GM23338 (cell line): ENCODE measurements around the gene RAB25. TPM values are rescaled to one million over a fixed set of nuclear protein-coding genes. Genes with fewer than 3 reads are reported as not detected.

Experiments used
- ATAC-seq: fragments of 200-7000 bp; cut with Tn5 transposase; 3 replicates; pipeline ENCODE4 v1.9.1; 2020
- DNase-seq: peaks from one replicate; pipeline ENCODE4 v3.0.0-alpha.2; 2015; ENCODE audit warnings: low spot score
- H2AFZ ChIP-seq: fragments of 200-600 bp; sonication (generic); 2 replicates; pipeline ENCODE4 v1.8.0; 2016; ENCODE audit warnings: antibody characterized with exemption, mild to moderate bottlenecking, moderate library complexity
- H3F3A ChIP-seq: fragments of 200-600 bp; sonication (generic); replicated peaks from 2 replicates; pipeline ENCODE4 v1.8.0; 2017; ENCODE audit warnings: antibody characterized with exemption, mixed run types, low read depth
- H3K27ac ChIP-seq: fragments of 200-600 bp; sonication (generic); 2 replicates; pipeline ENCODE4 v1.6.1; 2016; ENCODE audit warnings: low read depth
- H3K27me3 ChIP-seq: fragments of 200-600 bp; sonication (generic); 2 replicates; pipeline ENCODE4 v1.8.0; 2016; ENCODE audit warnings: mild to moderate bottlenecking, mixed run types, moderate library complexity; ENCODE audit not compliant: insufficient read depth
- H3K36me3 ChIP-seq: fragments of 200-600 bp; sonication (generic); 2 replicates; pipeline ENCODE4 v1.8.0; 2016; ENCODE audit warnings: mild to moderate bottlenecking; ENCODE audit not compliant: insufficient read depth
- H3K4me1 ChIP-seq: fragments of 200-600 bp; sonication (generic); 2 replicates; pipeline ENCODE4 v1.8.0; 2016; ENCODE audit warnings: mild to moderate bottlenecking, moderate library complexity; ENCODE audit not compliant: insufficient read depth
- H3K4me2 ChIP-seq: fragments of 200-600 bp; sonication (generic); 2 replicates; pipeline ENCODE4 v1.7.1; 2017; ENCODE audit warnings: mixed run types
- H3K4me3 ChIP-seq: fragments of 200-600 bp; sonication (generic); 2 replicates; pipeline ENCODE4 v1.6.1; 2016; ENCODE audit warnings: mixed run types
- H3K79me2 ChIP-seq: fragments of 200-600 bp; sonication (generic); replicated peaks from 2 replicates; pipeline ENCODE4 v1.8.0; 2017; ENCODE audit warnings: mild to moderate bottlenecking; ENCODE audit not compliant: insufficient read depth
- H3K9me2 ChIP-seq: fragments of 200-600 bp; sonication (generic); 2 replicates; pipeline ENCODE4 v1.8.0; 2017; ENCODE audit not compliant: insufficient read depth
- H4K20me1 ChIP-seq: fragments of 200-600 bp; sonication (generic); replicated peaks from 2 replicates; pipeline ENCODE4 v1.8.0; 2017; ENCODE audit warnings: mild to moderate bottlenecking; ENCODE audit not compliant: insufficient read depth
- H3K27ac Mint-ChIP-seq: 2 replicates; pipeline ENCODE4 v1.8.0; 2020; ENCODE audit warnings: inconsistent platforms, mild to moderate bottlenecking, moderate library complexity, mixed read lengths
- H3K27me3 Mint-ChIP-seq: 3 replicates; pipeline ENCODE4 v1.8.0; 2022; ENCODE audit warnings: low read depth, mild to moderate bottlenecking, moderate library complexity, mixed read lengths, inconsistent platforms; ENCODE audit not compliant: insufficient read depth, poor library complexity
- H3K36me3 Mint-ChIP-seq: 3 replicates; pipeline ENCODE4 v1.8.0; 2021; ENCODE audit warnings: low read depth, mild to moderate bottlenecking, inconsistent platforms, moderate library complexity, mixed read lengths
- H3K4me1 Mint-ChIP-seq: 3 replicates; pipeline ENCODE4 v1.8.0; 2020; ENCODE audit warnings: mild to moderate bottlenecking, inconsistent platforms, mixed read lengths
- H3K4me3 Mint-ChIP-seq: 3 replicates; pipeline ENCODE4 v1.8.0; 2021; ENCODE audit warnings: moderate library complexity, mild to moderate bottlenecking, inconsistent platforms, mixed read lengths
- H3K9me3 Mint-ChIP-seq: 3 replicates; pipeline ENCODE4 v1.8.0; 2020; ENCODE audit warnings: moderate library complexity, mild to moderate bottlenecking, inconsistent platforms, mixed read lengths
- CREB1 ChIP-seq: fragments of 250-450 bp; sonication (Bioruptor Pico); IDR thresholded peaks from 2 replicates; pipeline ENCODE4 v1.5.0; 2020; ENCODE audit warnings: low read depth, mild to moderate bottlenecking, moderate library complexity
- EZH2phosphoT487 ChIP-seq: fragments of 200-600 bp; sonication (generic); IDR thresholded peaks from one replicate; pipeline ENCODE4 v1.8.1; 2018; ENCODE audit warnings: antibody characterized with exemption; ENCODE audit not compliant: unreplicated experiment
- JUNB ChIP-seq: IDR thresholded peaks from one replicate; pipeline ENCODE4 v1.6.1; 2016; ENCODE audit warnings: antibody characterized with exemption; ENCODE audit not compliant: unreplicated experiment
- NANOG ChIP-seq: IDR thresholded peaks from 2 replicates; pipeline ENCODE4 v1.6.1; 2016; ENCODE audit warnings: antibody characterized with exemption, borderline replicate concordance
- POLR2AphosphoS5 ChIP-seq: IDR thresholded peaks from 2 replicates; pipeline ENCODE4 v1.6.1; 2016; ENCODE audit warnings: antibody characterized with exemption, low read depth
- STAT1 ChIP-seq: IDR thresholded peaks from one replicate; pipeline ENCODE4 v1.6.1; 2016; ENCODE audit warnings: antibody characterized with exemption; ENCODE audit not compliant: unreplicated experiment
- ZNF114 ChIP-seq: fragments of 250-450 bp; sonication (Bioruptor Pico); IDR thresholded peaks from 2 replicates; pipeline ENCODE4 v1.5.0; 2020; ENCODE audit warnings: mild to moderate bottlenecking, moderate library complexity
- ZNF331 ChIP-seq: fragments of 250-450 bp; sonication (Bioruptor Pico); IDR thresholded peaks from 2 replicates; pipeline ENCODE4 v1.5.0; 2020; ENCODE audit warnings: low read depth, mild to moderate bottlenecking, moderate library complexity
- polyA plus RNA-seq: library from polyadenylated mRNA; unstranded; fragments of >200 nt; fragmentation: Nextera tagmentation; extraction: Ambion mirVana; gene quantifications from 2 replicates; pipeline ENCODE4 v1.2.1, GENCODE V29; 2016
- total RNA-seq: library from RNA; depleted of rRNA; stranded (reverse); fragments of >200 nt; shearing (Covaris generic); gene quantifications from 2 replicates; pipeline ENCODE4 v1.2.3, GENCODE V29; 2014
- TF ChIP-seq, protein P1 (sequence below): IDR thresholded peaks from 2 replicates; pipeline ENCODE4 v1.6.1; 2016; ENCODE audit warnings: antibody characterized with exemption
- TF ChIP-seq, protein P2 (sequence below): IDR thresholded peaks from one replicate; pipeline ENCODE4 v1.6.1; 2018; ENCODE audit warnings: antibody characterized with exemption; ENCODE audit not compliant: unreplicated experiment
- TF ChIP-seq, protein P3 (sequence below), 2 experiments: fragments of 200-600 bp in 1 of 2; sonication (generic) in 1 of 2; conservative IDR thresholded peaks; 2 replicates each; pipeline versions ENCODE4 v1.5.1 to v1.6.1; 2016 to 2017; ENCODE audit warnings: antibody characterized with exemption in 2 of 2, low read depth in 2 of 2, mild to moderate bottlenecking in 2 of 2, moderate library complexity in 1 of 2
- TF ChIP-seq, protein P4 (sequence below): fragments of 250-450 bp; sonication (Bioruptor Pico); IDR thresholded peaks from 2 replicates; pipeline ENCODE4 v1.5.0; 2020; ENCODE audit warnings: mild to moderate bottlenecking, moderate library complexity

RAB25 gene
- total and polyA plus RNA-seq, 2 experiments from 2014 or later, result 30.0 to 42.7 TPM

DNA sequence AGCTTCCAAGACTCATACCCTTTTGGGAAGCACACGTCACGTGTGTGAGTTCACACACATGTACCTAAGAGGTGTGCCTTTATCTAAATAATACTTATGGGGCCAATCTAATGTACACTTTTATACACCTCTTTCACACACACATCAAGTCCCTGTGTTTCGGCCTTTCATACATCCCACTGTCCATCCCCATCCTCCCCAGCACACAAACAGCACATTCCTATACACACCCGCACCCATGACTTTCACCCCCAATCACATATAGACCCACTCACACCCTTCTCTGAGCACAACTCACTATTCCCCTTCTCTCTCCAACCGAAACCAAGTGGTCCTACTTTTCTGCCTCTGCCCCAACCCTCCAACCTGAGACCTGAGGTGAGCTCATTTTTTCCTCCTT is 17.8 kb downstream of the RAB25 start:
- H3K27me3 ChIP-seq, result no peaks in the 10 kb centered on the region
- peak overlapping the region; percentile 99 for H3K4me2 ChIP-seq
- H3K4me3 ChIP-seq, result peak overlapping the region; percentile 35; the same call in 1 of the 2 replicates
- peaks cover 40% of the 10 kb centered on the region for H4K20me1 ChIP-seq
- no peak overlapping the region for H3K27ac Mint-ChIP-seq
- no peak overlapping the region for H2AFZ ChIP-seq
- peaks cover 69% of the 10 kb centered on the region for H3K79me2 ChIP-seq
- H3K4me3 Mint-ChIP-seq, result peak overlapping the region; percentile 96
- no peak for DNase-seq
- peaks cover 69% of the 10 kb centered on the region for H3K4me1 ChIP-seq
- no peak for ATAC-seq
- no peaks in the 10 kb centered on the region; the same call in 1 of the 2 replicates for H3K36me3 ChIP-seq
- 0 out of 2 replicates have a peak overlapping the region, but pooled peaks have one; percentile 83 for H3K27ac ChIP-seq
- no peak for TF ChIP-seq ZNF114 (CRISPR knock-in tag)
- TF ChIP-seq, protein P1, sequence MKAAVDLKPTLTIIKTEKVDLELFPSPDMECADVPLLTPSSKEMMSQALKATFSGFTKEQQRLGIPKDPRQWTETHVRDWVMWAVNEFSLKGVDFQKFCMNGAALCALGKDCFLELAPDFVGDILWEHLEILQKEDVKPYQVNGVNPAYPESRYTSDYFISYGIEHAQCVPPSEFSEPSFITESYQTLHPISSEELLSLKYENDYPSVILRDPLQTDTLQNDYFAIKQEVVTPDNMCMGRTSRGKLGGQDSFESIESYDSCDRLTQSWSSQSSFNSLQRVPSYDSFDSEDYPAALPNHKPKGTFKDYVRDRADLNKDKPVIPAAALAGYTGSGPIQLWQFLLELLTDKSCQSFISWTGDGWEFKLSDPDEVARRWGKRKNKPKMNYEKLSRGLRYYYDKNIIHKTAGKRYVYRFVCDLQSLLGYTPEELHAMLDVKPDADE, result no peak
- TF ChIP-seq ZNF331 (CRISPR knock-in tag), result no peak
- no peak for TF ChIP-seq EZH2phosphoT487
- no peak for TF ChIP-seq POLR2AphosphoS5
- TF ChIP-seq, protein P2, sequence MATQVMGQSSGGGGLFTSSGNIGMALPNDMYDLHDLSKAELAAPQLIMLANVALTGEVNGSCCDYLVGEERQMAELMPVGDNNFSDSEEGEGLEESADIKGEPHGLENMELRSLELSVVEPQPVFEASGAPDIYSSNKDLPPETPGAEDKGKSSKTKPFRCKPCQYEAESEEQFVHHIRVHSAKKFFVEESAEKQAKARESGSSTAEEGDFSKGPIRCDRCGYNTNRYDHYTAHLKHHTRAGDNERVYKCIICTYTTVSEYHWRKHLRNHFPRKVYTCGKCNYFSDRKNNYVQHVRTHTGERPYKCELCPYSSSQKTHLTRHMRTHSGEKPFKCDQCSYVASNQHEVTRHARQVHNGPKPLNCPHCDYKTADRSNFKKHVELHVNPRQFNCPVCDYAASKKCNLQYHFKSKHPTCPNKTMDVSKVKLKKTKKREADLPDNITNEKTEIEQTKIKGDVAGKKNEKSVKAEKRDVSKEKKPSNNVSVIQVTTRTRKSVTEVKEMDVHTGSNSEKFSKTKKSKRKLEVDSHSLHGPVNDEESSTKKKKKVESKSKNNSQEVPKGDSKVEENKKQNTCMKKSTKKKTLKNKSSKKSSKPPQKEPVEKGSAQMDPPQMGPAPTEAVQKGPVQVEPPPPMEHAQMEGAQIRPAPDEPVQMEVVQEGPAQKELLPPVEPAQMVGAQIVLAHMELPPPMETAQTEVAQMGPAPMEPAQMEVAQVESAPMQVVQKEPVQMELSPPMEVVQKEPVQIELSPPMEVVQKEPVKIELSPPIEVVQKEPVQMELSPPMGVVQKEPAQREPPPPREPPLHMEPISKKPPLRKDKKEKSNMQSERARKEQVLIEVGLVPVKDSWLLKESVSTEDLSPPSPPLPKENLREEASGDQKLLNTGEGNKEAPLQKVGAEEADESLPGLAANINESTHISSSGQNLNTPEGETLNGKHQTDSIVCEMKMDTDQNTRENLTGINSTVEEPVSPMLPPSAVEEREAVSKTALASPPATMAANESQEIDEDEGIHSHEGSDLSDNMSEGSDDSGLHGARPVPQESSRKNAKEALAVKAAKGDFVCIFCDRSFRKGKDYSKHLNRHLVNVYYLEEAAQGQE, result no peak
- no peak for TF ChIP-seq NANOG
- TF ChIP-seq STAT1, result no peak
- TF ChIP-seq, protein P3, sequence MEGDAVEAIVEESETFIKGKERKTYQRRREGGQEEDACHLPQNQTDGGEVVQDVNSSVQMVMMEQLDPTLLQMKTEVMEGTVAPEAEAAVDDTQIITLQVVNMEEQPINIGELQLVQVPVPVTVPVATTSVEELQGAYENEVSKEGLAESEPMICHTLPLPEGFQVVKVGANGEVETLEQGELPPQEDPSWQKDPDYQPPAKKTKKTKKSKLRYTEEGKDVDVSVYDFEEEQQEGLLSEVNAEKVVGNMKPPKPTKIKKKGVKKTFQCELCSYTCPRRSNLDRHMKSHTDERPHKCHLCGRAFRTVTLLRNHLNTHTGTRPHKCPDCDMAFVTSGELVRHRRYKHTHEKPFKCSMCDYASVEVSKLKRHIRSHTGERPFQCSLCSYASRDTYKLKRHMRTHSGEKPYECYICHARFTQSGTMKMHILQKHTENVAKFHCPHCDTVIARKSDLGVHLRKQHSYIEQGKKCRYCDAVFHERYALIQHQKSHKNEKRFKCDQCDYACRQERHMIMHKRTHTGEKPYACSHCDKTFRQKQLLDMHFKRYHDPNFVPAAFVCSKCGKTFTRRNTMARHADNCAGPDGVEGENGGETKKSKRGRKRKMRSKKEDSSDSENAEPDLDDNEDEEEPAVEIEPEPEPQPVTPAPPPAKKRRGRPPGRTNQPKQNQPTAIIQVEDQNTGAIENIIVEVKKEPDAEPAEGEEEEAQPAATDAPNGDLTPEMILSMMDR (conservative IDR thresholded peaks at IDR 0.05; ENCODE audit: low read depth in 2 of 2), result no peak
- no peak for TF ChIP-seq JUNB
- no peak for TF ChIP-seq CREB1 (CRISPR knock-in tag)
- TF ChIP-seq, protein P4, sequence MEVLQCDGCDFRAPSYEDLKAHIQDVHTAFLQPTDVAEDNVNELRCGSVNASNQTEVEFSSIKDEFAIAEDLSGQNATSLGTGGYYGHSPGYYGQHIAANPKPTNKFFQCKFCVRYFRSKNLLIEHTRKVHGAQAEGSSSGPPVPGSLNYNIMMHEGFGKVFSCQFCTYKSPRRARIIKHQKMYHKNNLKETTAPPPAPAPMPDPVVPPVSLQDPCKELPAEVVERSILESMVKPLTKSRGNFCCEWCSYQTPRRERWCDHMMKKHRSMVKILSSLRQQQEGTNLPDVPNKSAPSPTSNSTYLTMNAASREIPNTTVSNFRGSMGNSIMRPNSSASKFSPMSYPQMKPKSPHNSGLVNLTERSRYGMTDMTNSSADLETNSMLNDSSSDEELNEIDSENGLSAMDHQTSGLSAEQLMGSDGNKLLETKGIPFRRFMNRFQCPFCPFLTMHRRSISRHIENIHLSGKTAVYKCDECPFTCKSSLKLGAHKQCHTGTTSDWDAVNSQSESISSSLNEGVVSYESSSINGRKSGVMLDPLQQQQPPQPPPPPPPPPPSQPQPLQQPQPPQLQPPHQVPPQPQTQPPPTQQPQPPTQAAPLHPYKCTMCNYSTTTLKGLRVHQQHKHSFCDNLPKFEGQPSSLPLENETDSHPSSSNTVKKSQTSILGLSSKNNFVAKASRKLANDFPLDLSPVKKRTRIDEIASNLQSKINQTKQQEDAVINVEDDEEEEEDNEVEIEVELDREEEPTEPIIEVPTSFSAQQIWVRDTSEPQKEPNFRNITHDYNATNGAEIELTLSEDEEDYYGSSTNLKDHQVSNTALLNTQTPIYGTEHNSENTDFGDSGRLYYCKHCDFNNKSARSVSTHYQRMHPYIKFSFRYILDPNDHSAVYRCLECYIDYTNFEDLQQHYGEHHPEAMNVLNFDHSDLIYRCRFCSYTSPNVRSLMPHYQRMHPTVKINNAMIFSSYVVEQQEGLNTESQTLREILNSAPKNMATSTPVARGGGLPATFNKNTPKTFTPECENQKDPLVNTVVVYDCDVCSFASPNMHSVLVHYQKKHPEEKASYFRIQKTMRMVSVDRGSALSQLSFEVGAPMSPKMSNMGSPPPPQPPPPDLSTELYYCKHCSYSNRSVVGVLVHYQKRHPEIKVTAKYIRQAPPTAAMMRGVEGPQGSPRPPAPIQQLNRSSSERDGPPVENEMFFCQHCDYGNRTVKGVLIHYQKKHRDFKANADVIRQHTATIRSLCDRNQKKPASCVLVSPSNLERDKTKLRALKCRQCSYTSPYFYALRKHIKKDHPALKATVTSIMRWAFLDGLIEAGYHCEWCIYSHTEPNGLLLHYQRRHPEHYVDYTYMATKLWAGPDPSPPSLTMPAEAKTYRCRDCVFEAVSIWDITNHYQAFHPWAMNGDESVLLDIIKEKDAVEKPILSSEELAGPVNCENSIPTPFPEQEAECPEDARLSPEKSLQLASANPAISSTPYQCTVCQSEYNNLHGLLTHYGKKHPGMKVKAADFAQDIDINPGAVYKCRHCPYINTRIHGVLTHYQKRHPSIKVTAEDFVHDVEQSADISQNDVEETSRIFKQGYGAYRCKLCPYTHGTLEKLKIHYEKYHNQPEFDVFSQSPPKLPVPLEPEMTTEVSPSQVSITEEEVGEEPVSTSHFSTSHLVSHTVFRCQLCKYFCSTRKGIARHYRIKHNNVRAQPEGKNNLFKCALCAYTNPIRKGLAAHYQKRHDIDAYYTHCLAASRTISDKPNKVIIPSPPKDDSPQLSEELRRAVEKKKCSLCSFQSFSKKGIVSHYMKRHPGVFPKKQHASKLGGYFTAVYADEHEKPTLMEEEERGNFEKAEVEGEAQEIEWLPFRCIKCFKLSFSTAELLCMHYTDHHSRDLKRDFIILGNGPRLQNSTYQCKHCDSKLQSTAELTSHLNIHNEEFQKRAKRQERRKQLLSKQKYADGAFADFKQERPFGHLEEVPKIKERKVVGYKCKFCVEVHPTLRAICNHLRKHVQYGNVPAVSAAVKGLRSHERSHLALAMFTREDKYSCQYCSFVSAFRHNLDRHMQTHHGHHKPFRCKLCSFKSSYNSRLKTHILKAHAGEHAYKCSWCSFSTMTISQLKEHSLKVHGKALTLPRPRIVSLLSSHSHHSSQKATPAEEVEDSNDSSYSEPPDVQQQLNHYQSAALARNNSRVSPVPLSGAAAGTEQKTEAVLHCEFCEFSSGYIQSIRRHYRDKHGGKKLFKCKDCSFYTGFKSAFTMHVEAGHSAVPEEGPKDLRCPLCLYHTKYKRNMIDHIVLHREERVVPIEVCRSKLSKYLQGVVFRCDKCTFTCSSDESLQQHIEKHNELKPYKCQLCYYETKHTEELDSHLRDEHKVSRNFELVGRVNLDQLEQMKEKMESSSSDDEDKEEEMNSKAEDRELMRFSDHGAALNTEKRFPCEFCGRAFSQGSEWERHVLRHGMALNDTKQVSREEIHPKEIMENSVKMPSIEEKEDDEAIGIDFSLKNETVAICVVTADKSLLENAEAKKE, result no peak
- H3K36me3 Mint-ChIP-seq, result peaks cover 47% of the 10 kb centered on the region
- H3K9me3 Mint-ChIP-seq, result peaks cover 3% of the 10 kb centered on the region; the same call in 1 of the 3 replicates
- H3F3A ChIP-seq, result peaks cover 54% of the 10 kb centered on the region
- H3K4me1 Mint-ChIP-seq, result peaks cover 63% of the 10 kb centered on the region
- H3K9me2 ChIP-seq, result no peaks in the 10 kb centered on the region
- H3K27me3 Mint-ChIP-seq, result peaks cover 24% of the 10 kb centered on the region
